ENCODE data around the gene SNHG17.

SNHG17 gene

GRCh38 chr20:38373898-38374297 is 61.2 kb downstream of the SNHG17 start:
- no peak for DNase-seq (ENCODE audit: low read depth)
- H3K4me3 ChIP-seq (ENCODE audit: low read depth, low read length), result no peak overlapping the region
- TF ChIP-seq, protein P1, sequence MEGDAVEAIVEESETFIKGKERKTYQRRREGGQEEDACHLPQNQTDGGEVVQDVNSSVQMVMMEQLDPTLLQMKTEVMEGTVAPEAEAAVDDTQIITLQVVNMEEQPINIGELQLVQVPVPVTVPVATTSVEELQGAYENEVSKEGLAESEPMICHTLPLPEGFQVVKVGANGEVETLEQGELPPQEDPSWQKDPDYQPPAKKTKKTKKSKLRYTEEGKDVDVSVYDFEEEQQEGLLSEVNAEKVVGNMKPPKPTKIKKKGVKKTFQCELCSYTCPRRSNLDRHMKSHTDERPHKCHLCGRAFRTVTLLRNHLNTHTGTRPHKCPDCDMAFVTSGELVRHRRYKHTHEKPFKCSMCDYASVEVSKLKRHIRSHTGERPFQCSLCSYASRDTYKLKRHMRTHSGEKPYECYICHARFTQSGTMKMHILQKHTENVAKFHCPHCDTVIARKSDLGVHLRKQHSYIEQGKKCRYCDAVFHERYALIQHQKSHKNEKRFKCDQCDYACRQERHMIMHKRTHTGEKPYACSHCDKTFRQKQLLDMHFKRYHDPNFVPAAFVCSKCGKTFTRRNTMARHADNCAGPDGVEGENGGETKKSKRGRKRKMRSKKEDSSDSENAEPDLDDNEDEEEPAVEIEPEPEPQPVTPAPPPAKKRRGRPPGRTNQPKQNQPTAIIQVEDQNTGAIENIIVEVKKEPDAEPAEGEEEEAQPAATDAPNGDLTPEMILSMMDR (conservative IDR thresholded peaks at IDR 0.05; ENCODE audit: low read depth, low read length), result no peak

DNA sequence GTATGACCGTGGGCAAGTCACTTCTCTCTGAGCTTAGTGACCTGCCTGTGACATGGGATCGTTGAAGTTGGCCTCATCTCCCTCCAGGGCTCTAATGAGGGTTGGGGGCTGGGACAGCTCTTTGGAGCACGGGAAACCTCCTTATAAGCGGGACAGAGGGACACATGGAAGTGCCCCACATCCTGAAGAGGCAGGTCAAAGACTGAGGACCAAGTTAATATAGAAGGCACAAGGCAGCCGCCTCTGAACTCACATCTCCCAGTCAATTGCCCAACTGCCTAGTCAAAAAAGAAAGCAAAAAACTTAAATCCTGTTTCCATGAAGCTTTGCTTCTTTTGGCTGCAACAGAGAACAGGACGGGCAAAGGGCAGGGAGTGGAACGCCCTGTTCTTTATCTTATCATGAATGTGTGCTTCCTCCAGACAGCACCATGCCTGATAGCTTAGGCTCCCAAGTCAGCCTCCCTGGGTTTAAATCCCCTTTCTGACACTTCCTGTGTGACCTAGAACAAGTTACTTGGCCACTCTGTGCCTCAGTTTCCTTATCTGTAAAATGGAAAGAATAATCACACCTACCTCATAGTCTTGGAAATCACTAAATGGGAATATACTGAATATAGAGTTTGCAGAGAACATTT is 61.8 kb downstream of the SNHG17 start:
- TF ChIP-seq, protein P1 (conservative IDR thresholded peaks at IDR 0.05; ENCODE audit: low read depth, low read length), result no peak
- no peak overlapping the region for H3K4me3 ChIP-seq (ENCODE audit: low read depth, low read length)

GRCh38 chr20:38372806-38373205 is 62.3 kb downstream of the SNHG17 start:
- TF ChIP-seq, protein P1 (conservative IDR thresholded peaks at IDR 0.05; ENCODE audit: low read depth, low read length), result no peak
- no peak overlapping the region for H3K4me3 ChIP-seq (ENCODE audit: low read depth, low read length)
- DNase-seq (ENCODE audit: low read depth), result peak; percentile 17

More for the DNA sequence above, 61.8 kb downstream of the SNHG17 start:
- peak; percentile 18 for DNase-seq (ENCODE audit: low read depth)

All from choroid plexus epithelial cell (primary cell).